Chondrocyte (in vitro differentiated cells): ENCODE data around the gene MAP3K5. TPM values are rescaled to one million over a fixed set of nuclear protein-coding genes. Genes with fewer than 3 reads are reported as not detected.

Experiments used
- DNase-seq: peaks from one replicate; pipeline ENCODE4 v3.0.0; 2021; ENCODE audit warnings: mixed read lengths, low spot score
- H3K27ac Mint-ChIP-seq: one replicate; pipeline ENCODE4 v1.8.0; 2021; ENCODE audit warnings: mild to moderate bottlenecking, moderate library complexity, mixed read lengths; ENCODE audit not compliant: unreplicated experiment
- H3K27me3 Mint-ChIP-seq: 2 replicates; pipeline ENCODE4 v1.8.0; 2021; ENCODE audit warnings: low read depth, mixed read lengths
- H3K36me3 Mint-ChIP-seq: 2 replicates; pipeline ENCODE4 v1.8.0; 2021; ENCODE audit warnings: low read depth, mixed read lengths
- H3K4me1 Mint-ChIP-seq: 2 replicates; pipeline ENCODE4 v1.8.0; 2021; ENCODE audit warnings: low read depth, mild to moderate bottlenecking, mixed read lengths
- H3K4me3 Mint-ChIP-seq: one replicate; pipeline ENCODE4 v1.8.0; 2021; ENCODE audit warnings: mild to moderate bottlenecking, moderate library complexity, mixed read lengths; ENCODE audit not compliant: unreplicated experiment
- H3K9me3 Mint-ChIP-seq: 2 replicates; pipeline ENCODE4 v1.8.0; 2021; ENCODE audit warnings: low read depth, mixed read lengths
- CTCF ChIP-seq: fragments of 200-600 bp; sonication (generic); IDR thresholded peaks from 2 replicates; pipeline ENCODE4 v1.5.0; 2021; ENCODE audit warnings: antibody characterized with exemption, mild to moderate bottlenecking, moderate library complexity
- total RNA-seq: library from RNA; stranded (reverse); gene quantifications from 3 replicates; pipeline ENCODE4 v1.2.1, GENCODE V29; 2021

MAP3K5 gene
- total RNA-seq, 1 donor from 2014 or later, result 4.6 TPM

GRCh38 chr6:136651982-136652381 is 140.3 kb downstream of the MAP3K5 start:
- H3K27me3 Mint-ChIP-seq, result peaks cover 2% of the 10 kb centered on the region
- H3K36me3 Mint-ChIP-seq, result peaks cover 2% of the 10 kb centered on the region
- no peak overlapping the region for H3K4me3 Mint-ChIP-seq
- H3K27ac Mint-ChIP-seq, result no peak overlapping the region
- H3K4me1 Mint-ChIP-seq, result peaks cover 10% of the 10 kb centered on the region
- TF ChIP-seq CTCF, result no peak
- H3K9me3 Mint-ChIP-seq, result no peaks in the 10 kb centered on the region
- no peak for DNase-seq

DNA sequence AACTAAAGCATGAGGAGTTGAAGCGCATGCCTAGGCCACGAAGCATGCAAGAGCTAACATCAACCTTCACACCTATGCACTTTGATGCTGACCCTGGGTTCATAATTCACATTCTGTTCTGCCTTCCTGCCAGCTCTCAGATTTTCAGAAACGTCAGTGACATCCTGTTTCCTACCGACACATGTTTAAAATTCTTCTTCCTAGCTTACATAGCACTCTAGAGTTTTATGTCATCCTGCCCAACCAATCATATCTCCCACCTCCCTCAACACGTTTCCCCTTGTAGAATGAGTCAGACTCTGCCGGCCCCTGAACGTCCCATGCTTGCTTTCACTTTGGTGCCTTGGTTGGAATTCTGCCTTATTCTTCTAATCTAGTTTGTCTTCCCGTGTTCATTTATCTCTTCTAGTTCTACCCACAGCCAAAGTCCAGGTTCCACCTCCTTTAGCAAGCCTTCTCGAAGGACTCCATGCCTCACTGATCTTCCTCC is 144.9 kb downstream of the MAP3K5 start:
- Mint-ChIP-seq H3K9me3 (no peaks in the 10 kb centered on the region), H3K27ac (no peak overlapping the region), H3K36me3 (no peaks in the 10 kb centered on the region), H3K27me3 (no peaks in the 10 kb centered on the region), H3K4me3 (no peak overlapping the region), H3K4me1 (peaks cover 8% of the 10 kb centered on the region)
- no peak for TF ChIP-seq CTCF
- DNase-seq, result no peak

DNA sequence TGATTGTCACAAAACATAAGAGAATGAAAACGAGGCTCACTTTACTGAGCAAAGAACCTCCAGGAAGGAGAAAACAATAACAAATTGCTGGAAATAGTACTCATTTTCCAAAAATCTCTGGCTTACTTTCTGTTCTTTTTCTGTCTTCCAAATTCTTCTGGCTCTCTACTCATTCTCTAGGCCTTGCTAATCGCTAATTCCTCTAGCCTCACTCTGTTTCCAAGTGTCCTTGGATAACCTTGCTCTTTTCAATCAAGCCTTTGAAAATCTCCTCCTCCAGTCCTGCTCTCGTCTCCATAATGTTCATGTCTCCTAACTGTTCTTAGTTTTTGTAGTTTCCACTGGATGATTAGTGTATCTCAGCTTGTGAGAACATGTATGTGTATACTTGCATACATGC is 145.9 kb downstream of the MAP3K5 start:
- no peak for DNase-seq
- TF ChIP-seq CTCF, result no peak
- H3K4me3 Mint-ChIP-seq, result no peak overlapping the region

DNA sequence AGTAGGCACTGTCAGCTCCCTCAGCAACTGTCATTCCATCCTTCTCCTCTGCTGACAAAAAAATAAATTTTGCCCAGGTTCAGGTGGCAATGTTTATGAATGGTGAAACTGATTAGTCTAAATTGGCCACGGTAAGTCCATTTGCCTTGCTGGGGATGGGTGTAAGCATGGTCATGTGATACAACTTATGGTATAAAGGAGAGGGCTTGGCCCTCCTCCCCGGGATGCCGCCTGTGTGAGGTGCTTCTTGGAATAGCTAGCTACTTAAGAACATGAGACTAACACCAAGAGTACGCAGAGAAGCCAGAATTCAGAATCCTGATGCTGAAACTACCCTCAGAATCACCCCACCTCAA is 147.7 kb downstream of the MAP3K5 start:
- DNase-seq, result no peak
- Mint-ChIP-seq H3K4me3 (no peak overlapping the region), H3K27me3 (no peaks in the 10 kb centered on the region), H3K9me3 (no peaks in the 10 kb centered on the region), H3K36me3 (no peaks in the 10 kb centered on the region), H3K4me1 (peaks cover 12% of the 10 kb centered on the region), H3K27ac (no peak overlapping the region)
- no peak for TF ChIP-seq CTCF

More for the DNA sequence above, 145.9 kb downstream of the MAP3K5 start:
- Mint-ChIP-seq H3K36me3 (no peaks in the 10 kb centered on the region), H3K27ac (no peak overlapping the region), H3K9me3 (no peaks in the 10 kb centered on the region), H3K4me1 (peaks cover 8% of the 10 kb centered on the region), H3K27me3 (no peaks in the 10 kb centered on the region)

DNA sequence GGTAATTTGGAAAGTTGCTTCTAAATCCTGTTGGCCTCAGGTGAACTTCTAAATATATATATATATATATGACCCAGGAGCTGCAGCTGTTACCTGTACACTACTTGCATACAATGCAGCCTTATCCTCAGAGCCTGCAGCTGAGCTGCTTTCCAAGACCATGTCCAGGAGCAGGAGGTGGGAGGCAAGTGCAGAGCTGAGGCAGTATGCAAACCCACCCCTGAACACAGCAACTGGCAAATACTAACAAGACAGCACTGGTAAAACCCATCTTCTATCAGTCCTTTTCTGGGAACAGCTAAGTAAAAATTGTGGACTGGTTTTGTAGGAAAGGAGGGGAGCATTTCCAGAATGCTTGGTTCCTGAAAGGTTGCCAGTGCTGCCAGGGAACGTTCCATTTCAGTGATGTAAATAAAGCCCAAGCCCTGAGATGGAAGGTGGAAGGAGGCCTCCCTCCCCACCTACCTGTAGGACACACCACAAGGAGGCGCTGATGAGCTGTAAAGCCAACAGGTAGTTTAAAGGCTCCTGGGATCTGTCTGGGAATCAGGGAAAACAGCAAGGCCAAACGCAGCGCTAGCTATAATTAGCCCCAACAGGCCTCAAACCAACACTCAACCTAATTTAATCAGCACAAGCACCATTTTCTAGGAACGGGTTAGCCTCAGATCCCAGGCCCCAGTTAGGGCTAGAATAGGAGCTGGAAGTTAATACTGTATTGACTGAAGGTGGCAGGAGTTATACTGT is 148.3 kb downstream of the MAP3K5 start:
- TF ChIP-seq CTCF, result peak; percentile 96
- H3K4me1 Mint-ChIP-seq, result peaks cover 12% of the 10 kb centered on the region
- H3K27ac Mint-ChIP-seq, result no peak overlapping the region
- H3K4me3 Mint-ChIP-seq, result no peak overlapping the region
- H3K27me3 Mint-ChIP-seq, result no peaks in the 10 kb centered on the region
- no peaks in the 10 kb centered on the region for H3K36me3 Mint-ChIP-seq
- DNase-seq, result no peak
- H3K9me3 Mint-ChIP-seq, result no peaks in the 10 kb centered on the region
